Vagina (tissue), 2 donors: ENCODE measurements around the gene SLC38A9. TPM values are rescaled to one million over a fixed set of nuclear protein-coding genes. Genes with fewer than 3 reads are reported as not detected.

ENCODE experiments used
- DNase-seq, 2 donors: peaks; one replicate each; pipeline ENCODE4 v3.0.0-alpha.2; 2017; ENCODE audit errors: extremely low spot score in 2 of 2
- H3K27ac ChIP-seq: fragments of 200-600 bp; sonication (generic); one replicate; pipeline ENCODE4 v1.5.1; 2019
- H3K27me3 ChIP-seq: fragments of 200-600 bp; sonication (generic); one replicate; pipeline ENCODE4 v1.5.1; 2019
- H3K36me3 ChIP-seq, 2 donors: fragments of 200-600 bp; sonication (generic); one replicate each; pipeline ENCODE4 v1.5.1; 2017 to 2019
- H3K4me1 ChIP-seq: fragments of 200-600 bp; sonication (generic); one replicate; pipeline ENCODE4 v1.5.1; 2019
- H3K4me3 ChIP-seq, 2 donors: fragments of 200-600 bp; sonication (generic); 1 replicate in 1 of 2; 2 replicates in 1 of 2; pipeline ENCODE4 v1.5.1; 2016 to 2019
- H3K9me3 ChIP-seq: fragments of 200-600 bp; sonication (generic); one replicate; pipeline ENCODE4 v1.5.1; 2019
- POLR2A ChIP-seq, 2 donors: fragments of 450-650 bp; IDR thresholded peaks; one replicate each; pipeline ENCODE4 v1.6.1; 2017; ENCODE audit warnings: antibody characterized with exemption in 2 of 2, mild to moderate bottlenecking in 2 of 2, moderate library complexity in 2 of 2
- POLR2AphosphoS5 ChIP-seq, 2 donors: sonication (generic); formaldehyde crosslinking; IDR thresholded peaks; one replicate each; pipeline ENCODE4 v1.9.0; 2017; ENCODE audit warnings: antibody characterized with exemption in 2 of 2, mild to moderate bottlenecking in 2 of 2, low read depth in 1 of 2; ENCODE audit not compliant: insufficient read depth in 1 of 2
- intact Hi-C: fragments of 100-400 bp; cut with DNase I; formaldehyde crosslinking; loops from one replicate; pipeline ENCODE4 v1.15.1; 2023
- total RNA-seq: library from RNA; depleted of rRNA; stranded (reverse); fragments of >200 nt; gene quantifications from one replicate; pipeline ENCODE4 v1.2.3, GENCODE V29; 2016
- TF ChIP-seq, protein P1 (sequence below), 3 experiments: fragments of 450-650 bp in 2 of 3; fragments of 200-600 bp in 1 of 3; sonication (generic) in 1 of 3; IDR thresholded peaks; one replicate each; pipeline ENCODE4 v1.5.1; 2017 to 2019; ENCODE audit warnings: antibody characterized with exemption in 3 of 3, mild to moderate bottlenecking in 2 of 3, moderate library complexity in 2 of 3

SLC38A9 gene
- total RNA-seq, 1 donor from 2014 or later: 23.3 TPM

DNA sequence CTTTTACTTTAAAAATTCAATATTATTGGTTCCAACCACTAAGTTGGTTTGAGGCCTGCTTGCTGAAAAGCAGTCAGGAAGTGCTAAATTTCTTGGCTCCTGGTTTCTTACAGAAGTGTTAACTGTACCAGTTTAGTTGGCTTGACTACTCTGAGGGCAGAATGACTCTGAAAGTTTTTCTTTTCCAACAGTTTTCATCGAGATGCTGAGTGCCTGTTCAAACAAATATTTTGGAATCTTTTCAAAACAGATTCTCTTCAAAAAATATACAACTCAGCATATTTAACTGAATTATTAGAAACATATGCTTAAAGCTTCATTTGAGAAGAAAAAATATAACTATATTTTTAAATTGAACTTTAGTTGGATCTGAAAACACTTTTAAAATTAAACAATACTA is 37.0 kb downstream of the SLC38A9 start:
- peak overlapping the region; percentile 36 for H3K27ac ChIP-seq
- H3K36me3 ChIP-seq: no peaks in the 10 kb centered on the region
- no peak overlapping the region for H3K4me3 ChIP-seq
- no peaks in the 10 kb centered on the region for H3K27me3 ChIP-seq
- intact Hi-C loops: no loop called here
- no peak for TF ChIP-seq POLR2AphosphoS5 (IDR thresholded peaks at IDR 0.05; ENCODE audit: insufficient read depth in 1 of 2, low read depth in 1 of 2)
- TF ChIP-seq, protein P1, sequence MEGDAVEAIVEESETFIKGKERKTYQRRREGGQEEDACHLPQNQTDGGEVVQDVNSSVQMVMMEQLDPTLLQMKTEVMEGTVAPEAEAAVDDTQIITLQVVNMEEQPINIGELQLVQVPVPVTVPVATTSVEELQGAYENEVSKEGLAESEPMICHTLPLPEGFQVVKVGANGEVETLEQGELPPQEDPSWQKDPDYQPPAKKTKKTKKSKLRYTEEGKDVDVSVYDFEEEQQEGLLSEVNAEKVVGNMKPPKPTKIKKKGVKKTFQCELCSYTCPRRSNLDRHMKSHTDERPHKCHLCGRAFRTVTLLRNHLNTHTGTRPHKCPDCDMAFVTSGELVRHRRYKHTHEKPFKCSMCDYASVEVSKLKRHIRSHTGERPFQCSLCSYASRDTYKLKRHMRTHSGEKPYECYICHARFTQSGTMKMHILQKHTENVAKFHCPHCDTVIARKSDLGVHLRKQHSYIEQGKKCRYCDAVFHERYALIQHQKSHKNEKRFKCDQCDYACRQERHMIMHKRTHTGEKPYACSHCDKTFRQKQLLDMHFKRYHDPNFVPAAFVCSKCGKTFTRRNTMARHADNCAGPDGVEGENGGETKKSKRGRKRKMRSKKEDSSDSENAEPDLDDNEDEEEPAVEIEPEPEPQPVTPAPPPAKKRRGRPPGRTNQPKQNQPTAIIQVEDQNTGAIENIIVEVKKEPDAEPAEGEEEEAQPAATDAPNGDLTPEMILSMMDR (IDR thresholded peaks at IDR 0.05): no peak
- no peak for TF ChIP-seq POLR2A (IDR thresholded peaks at IDR 0.05)
- no peaks in the 10 kb centered on the region for H3K9me3 ChIP-seq
- DNase-seq: no peak
- H3K4me1 ChIP-seq: peaks cover 36% of the 10 kb centered on the region

GRCh38 chr5:55674340-55674739 is 37.8 kb downstream of the SLC38A9 start:
- TF ChIP-seq, protein P1 (IDR thresholded peaks at IDR 0.05): no peak
- TF ChIP-seq POLR2A (IDR thresholded peaks at IDR 0.05) (no peak), POLR2AphosphoS5 (IDR thresholded peaks at IDR 0.05; ENCODE audit: insufficient read depth in 1 of 2, low read depth in 1 of 2) (no peak)
- Histone ChIP-seq H3K9me3 (no peaks in the 10 kb centered on the region), H3K27me3 (no peaks in the 10 kb centered on the region), H3K4me3 (no peak overlapping the region), H3K27ac (no peak overlapping the region), H3K36me3 (no peaks in the 10 kb centered on the region), H3K4me1 (peaks cover 32% of the 10 kb centered on the region)
- no peak for DNase-seq
- intact Hi-C loops: no loop called here

GRCh38 chr5:55672477-55672911 is 39.6 kb downstream of the SLC38A9 start:
- H3K36me3 ChIP-seq: no peaks in the 10 kb centered on the region
- TF ChIP-seq, protein P1 (IDR thresholded peaks at IDR 0.05): no peak
- TF ChIP-seq POLR2AphosphoS5 (IDR thresholded peaks at IDR 0.05; ENCODE audit: insufficient read depth in 1 of 2, low read depth in 1 of 2) (no peak), POLR2A (IDR thresholded peaks at IDR 0.05) (no peak)
- H3K9me3 ChIP-seq: no peaks in the 10 kb centered on the region
- intact Hi-C loops: no loop called here
- H3K27me3 ChIP-seq: no peaks in the 10 kb centered on the region
- no peak overlapping the region for H3K4me3 ChIP-seq
- peaks cover 32% of the 10 kb centered on the region for H3K4me1 ChIP-seq
- no peak overlapping the region for H3K27ac ChIP-seq
- DNase-seq: no peak

GRCh38 chr5:55671975-55672374 is 40.1 kb downstream of the SLC38A9 start:
- no peaks in the 10 kb centered on the region for H3K36me3 ChIP-seq
- intact Hi-C loops: no loop called here
- H3K4me1 ChIP-seq: peaks cover 32% of the 10 kb centered on the region
- TF ChIP-seq POLR2AphosphoS5 (IDR thresholded peaks at IDR 0.05; ENCODE audit: insufficient read depth in 1 of 2, low read depth in 1 of 2): no peak
- no peak for TF ChIP-seq POLR2A (IDR thresholded peaks at IDR 0.05)
- TF ChIP-seq, protein P1 (IDR thresholded peaks at IDR 0.05): no peak
- no peak for DNase-seq
- no peak overlapping the region for H3K27ac ChIP-seq
- H3K9me3 ChIP-seq: no peaks in the 10 kb centered on the region
- no peaks in the 10 kb centered on the region for H3K27me3 ChIP-seq
- no peak overlapping the region for H3K4me3 ChIP-seq

- intact Hi-C loops: no loop called here
- peaks cover 10% of the 10 kb centered on the region for H3K4me1 ChIP-seq
- no peaks in the 10 kb centered on the region for H3K36me3 ChIP-seq
- no peaks in the 10 kb centered on the region for H3K9me3 ChIP-seq
- no peak for DNase-seq
- no peaks in the 10 kb centered on the region for H3K27me3 ChIP-seq
- H3K27ac ChIP-seq: no peak overlapping the region
- no peak for TF ChIP-seq POLR2AphosphoS5 (IDR thresholded peaks at IDR 0.05; ENCODE audit: insufficient read depth in 1 of 2, low read depth in 1 of 2)
- TF ChIP-seq, protein P1 (IDR thresholded peaks at IDR 0.05): no peak
- no peak for TF ChIP-seq POLR2A (IDR thresholded peaks at IDR 0.05)
- no peak overlapping the region for H3K4me3 ChIP-seq
Observed at GRCh38 chr5:55668356-55668755, 43.8 kb downstream of the SLC38A9 start.
